Lung microvascular endothelial cell (primary cell): ENCODE measurements around the gene COLGALT1. TPM values are rescaled to one million over a fixed set of nuclear protein-coding genes. Genes with fewer than 3 reads are reported as not detected.

Experiments used
- DNase-seq, 2 donors: peaks; one replicate each; pipeline versions ENCODE4 v3.0.0 to v3.0.0-alpha.2; 2010; ENCODE audit warnings: low read depth in 2 of 2
- total RNA-seq: library from RNA; depleted of rRNA; stranded (reverse); fragments of >200 nt; gene quantifications from 2 replicates; pipeline ENCODE4 v1.2.1, GENCODE V29; 2014

Gene COLGALT1
- total RNA-seq, 1 donor from 2014 or later = 44.0 TPM

- no peak for DNase-seq
Measured at GRCh38 chr19:17620696-17621095, 65.2 kb downstream of the COLGALT1 start.

GRCh38 chr19:17623224-17623935 lies 67.9 kb downstream of the COLGALT1 start:
- no peak for DNase-seq

- DNase-seq = no peak
Measured at GRCh38 chr19:17624314-17624991, 69.0 kb downstream of the COLGALT1 start.

- DNase-seq = no peak
Measured at GRCh38 chr19:17625043-17625442, 69.6 kb downstream of the COLGALT1 start.

GRCh38 chr19:17625980-17626379 lies 70.5 kb downstream of the COLGALT1 start:
- no peak for DNase-seq

- DNase-seq = no peak
Measured at GRCh38 chr19:17626456-17627015, 71.1 kb downstream of the COLGALT1 start.

GRCh38 chr19:17627161-17627560 lies 71.7 kb downstream of the COLGALT1 start:
- DNase-seq = no peak

- DNase-seq = no peak
Measured at GRCh38 chr19:17627921-17628320, 72.5 kb downstream of the COLGALT1 start.

GRCh38 chr19:17629760-17630159 lies 74.3 kb downstream of the COLGALT1 start:
- DNase-seq = no peak

- DNase-seq = no peak
Measured at GRCh38 chr19:17632577-17632976, 77.1 kb downstream of the COLGALT1 start.

Other genes starting within 250 kb of the COLGALT1 start
- gene MRPL34, start 249.8 kb upstream of the COLGALT1 start, total RNA-seq = 29.6 and 56.9 TPM in 2 replicates
- gene DDA1, start 246.1 kb upstream of the COLGALT1 start, total RNA-seq = 16.6 and 20.0 TPM in 2 replicates
- 1.5 and 3.0 TPM in 2 replicates for gene ANO8, start 220.8 kb upstream of the COLGALT1 start, total RNA-seq
- gene GTPBP3, start 218.1 kb upstream of the COLGALT1 start, total RNA-seq = 5.0 and 6.3 TPM in 2 replicates
- 0.99 and 5.2 TPM in 2 replicates for gene PLVAP, start 178.3 kb upstream of the COLGALT1 start, total RNA-seq
- gene CCDC194, start 161.5 kb upstream of the COLGALT1 start, total RNA-seq = not detected in 2 replicates
- gene BST2, start 150.0 kb upstream of the COLGALT1 start, total RNA-seq = 3.6 and 10.5 TPM in 2 replicates
- gene MVB12A, start 135.6 kb upstream of the COLGALT1 start, total RNA-seq = 32.3 and 33.9 TPM in 2 replicates
- not detected in 2 replicates for gene TMEM221, start 107.0 kb upstream of the COLGALT1 start, total RNA-seq
- not detected in 2 replicates for gene NXNL1, start 94.7 kb upstream of the COLGALT1 start, total RNA-seq
- 12.6 and 22.2 TPM in 2 replicates for gene SLC27A1, start 85.1 kb upstream of the COLGALT1 start, total RNA-seq
- 46.4 and 67.5 TPM in 2 replicates for gene PGLS, start 44.0 kb upstream of the COLGALT1 start, total RNA-seq
- gene UNC13A, start 132.7 kb downstream of the COLGALT1 start, total RNA-seq = under 0.01 TPM in 2 replicates
- 26.0 and 39.7 TPM in 2 replicates for gene MAP1S, start 163.8 kb downstream of the COLGALT1 start, total RNA-seq
- gene FCHO1, start 195.8 kb downstream of the COLGALT1 start, total RNA-seq = 0.20 and 0.65 TPM in 2 replicates
- gene B3GNT3, start 239.5 kb downstream of the COLGALT1 start, total RNA-seq = 0.22 TPM in 1 of 2 replicates, not detected in the other